Adipocyte (in vitro differentiated cells): ENCODE measurements around the gene NRXN3.
A peak's percentile ranks its signal among the peaks of the same experiment; 100 is the strongest.

Source experiments
- DNase-seq: peaks from one replicate; pipeline ENCODE4 v3.0.0-alpha.2; 2015; ENCODE audit warnings: low read depth
- H3K27me3 ChIP-seq: replicated peaks from 2 replicates; pipeline ENCODE4 v1.7.0; 2013; ENCODE audit warnings: mild to moderate bottlenecking, low read length, moderate library complexity; ENCODE audit not compliant: control insufficient read depth, insufficient read depth
- H3K36me3 ChIP-seq: 2 replicates; pipeline ENCODE4 v1.7.0; 2013; ENCODE audit warnings: low read length, mild to moderate bottlenecking, moderate library complexity; ENCODE audit not compliant: control insufficient read depth, insufficient read depth, severe bottlenecking
- H3K4me1 ChIP-seq: 2 replicates; pipeline ENCODE4 v1.7.0; 2013; ENCODE audit warnings: mild to moderate bottlenecking, low read length, moderate library complexity; ENCODE audit not compliant: control insufficient read depth, insufficient read depth
- H3K4me3 ChIP-seq: 2 replicates; pipeline ENCODE4 v1.7.0; 2013; ENCODE audit warnings: mild to moderate bottlenecking, low read length, moderate library complexity
- H3K9ac ChIP-seq: 2 replicates; pipeline ENCODE4 v1.7.0; 2013; ENCODE audit warnings: mild to moderate bottlenecking, low read length, moderate library complexity
- H3K9me3 ChIP-seq: 2 replicates; pipeline ENCODE4 v1.7.0; 2013; ENCODE audit warnings: mild to moderate bottlenecking, low read length, moderate library complexity; ENCODE audit not compliant: control insufficient read depth

The NRXN3 gene

DNA sequence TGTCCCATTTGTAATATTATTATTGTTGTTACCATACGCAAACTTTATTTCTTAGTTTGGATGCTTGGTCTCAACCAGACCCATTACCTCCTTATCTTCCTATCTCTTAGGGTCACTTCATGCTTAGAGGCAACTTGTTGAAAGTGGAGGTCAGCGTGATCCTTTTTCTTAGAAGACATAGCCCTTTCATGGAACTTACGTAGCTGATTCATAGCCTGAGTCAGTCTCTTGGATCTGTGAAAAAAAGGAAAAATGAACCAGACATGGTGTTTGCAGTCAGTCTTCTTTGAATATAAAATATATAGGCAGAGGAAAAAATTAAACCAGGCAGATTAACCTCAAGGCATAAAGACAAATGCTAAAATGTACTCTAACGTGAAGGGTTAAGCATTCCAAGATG is 1427.4 kb downstream of the NRXN3 start:
- no peaks in the 10 kb centered on the region for H3K9me3 ChIP-seq
- peaks cover 27% of the 10 kb centered on the region for H3K4me1 ChIP-seq
- peak overlapping the region; percentile 27 for H3K9ac ChIP-seq
- H3K4me3 ChIP-seq, result peak overlapping the region; percentile 2
- peaks cover 4% of the 10 kb centered on the region for H3K27me3 ChIP-seq
- no peaks in the 10 kb centered on the region for H3K36me3 ChIP-seq
- no peak for DNase-seq

- no peak for DNase-seq
- H3K36me3 ChIP-seq, result no peaks in the 10 kb centered on the region
- peak overlapping the region; percentile 8 for H3K4me3 ChIP-seq
- H3K9ac ChIP-seq, result peak overlapping the region; percentile 27
- H3K9me3 ChIP-seq, result no peaks in the 10 kb centered on the region
- H3K27me3 ChIP-seq, result peaks cover 4% of the 10 kb centered on the region
- H3K4me1 ChIP-seq, result peaks cover 27% of the 10 kb centered on the region
Observed at GRCh38 chr14:79598339-79598738, 1428.2 kb downstream of the NRXN3 start.

DNA sequence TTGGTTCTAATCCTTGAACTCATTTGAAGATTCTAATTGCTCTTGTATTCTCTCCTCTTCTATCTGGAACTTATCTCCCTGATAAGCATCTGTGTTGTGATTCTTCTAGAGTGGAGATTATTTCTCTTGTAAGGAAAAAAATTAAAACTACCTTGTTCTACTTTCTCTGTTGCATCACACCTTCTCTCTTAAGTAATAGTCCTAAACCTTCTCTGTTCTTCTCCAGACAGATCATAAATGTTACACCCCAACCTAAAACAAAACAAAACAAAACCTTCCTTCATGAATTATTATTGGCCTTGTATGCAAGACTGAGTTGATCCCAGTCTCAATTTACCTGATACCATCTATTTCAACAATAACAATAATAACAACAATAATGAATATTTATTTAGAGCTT is 1429.1 kb downstream of the NRXN3 start:
- Histone ChIP-seq H3K27me3 (peaks cover 4% of the 10 kb centered on the region), H3K36me3 (no peaks in the 10 kb centered on the region), H3K4me3 (no peak overlapping the region), H3K4me1 (peaks cover 27% of the 10 kb centered on the region), H3K9me3 (no peaks in the 10 kb centered on the region), H3K9ac (no peak overlapping the region)
- DNase-seq, result no peak

DNA sequence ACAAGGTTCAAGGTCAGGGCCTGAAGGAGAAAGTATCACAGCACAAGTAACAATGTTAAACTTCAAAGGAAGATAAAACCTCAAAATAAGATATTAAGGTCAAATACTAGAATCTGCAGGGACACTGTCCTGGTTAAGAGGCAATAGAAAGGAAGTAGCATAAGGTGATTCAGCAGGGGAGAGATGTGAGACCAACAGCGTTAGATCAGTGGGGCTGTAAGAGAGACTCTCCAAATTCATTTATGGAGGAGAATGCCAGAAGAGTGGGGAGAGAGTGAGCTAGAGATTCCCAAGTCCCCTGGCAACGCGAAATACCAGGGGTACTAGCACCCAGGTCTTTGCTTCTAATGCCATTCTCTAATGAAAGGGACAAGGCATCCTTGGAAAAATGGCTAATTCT is 1430.2 kb downstream of the NRXN3 start:
- no peak for DNase-seq
- Histone ChIP-seq H3K9ac (no peak overlapping the region), H3K36me3 (no peaks in the 10 kb centered on the region), H3K9me3 (no peaks in the 10 kb centered on the region), H3K4me3 (no peak overlapping the region), H3K27me3 (peaks cover 4% of the 10 kb centered on the region), H3K4me1 (peaks cover 27% of the 10 kb centered on the region)

GRCh38 chr14:79601579-79601978 is 1431.4 kb downstream of the NRXN3 start:
- Histone ChIP-seq H3K4me1 (peaks cover 27% of the 10 kb centered on the region), H3K9me3 (no peaks in the 10 kb centered on the region), H3K4me3 (no peak overlapping the region), H3K27me3 (peaks cover 4% of the 10 kb centered on the region), H3K36me3 (no peaks in the 10 kb centered on the region), H3K9ac (no peak overlapping the region)
- no peak for DNase-seq

DNA sequence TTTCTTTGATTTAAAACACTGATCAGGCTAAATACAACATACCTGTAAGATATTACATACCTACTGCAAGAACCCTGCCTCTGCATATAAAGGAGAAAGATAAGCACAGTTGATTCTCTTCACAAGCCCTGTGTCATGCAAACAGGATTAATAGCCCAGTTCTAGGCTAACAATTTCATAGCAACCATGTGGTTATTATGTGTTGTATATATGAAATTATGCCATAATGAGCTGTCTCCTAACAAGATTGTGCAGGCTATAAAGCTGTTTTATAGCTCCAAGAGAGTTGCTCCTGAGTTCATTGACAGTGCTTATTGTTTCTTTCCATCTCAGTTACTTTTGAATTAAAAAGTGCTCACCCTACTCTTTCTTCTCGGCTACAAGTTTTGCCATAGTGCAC is 1431.9 kb downstream of the NRXN3 start:
- H3K9ac ChIP-seq, result no peak overlapping the region
- peaks cover 23% of the 10 kb centered on the region for H3K4me1 ChIP-seq
- no peak overlapping the region for H3K4me3 ChIP-seq
- no peak for DNase-seq
- H3K27me3 ChIP-seq, result peaks cover 4% of the 10 kb centered on the region
- H3K36me3 ChIP-seq, result no peaks in the 10 kb centered on the region
- no peaks in the 10 kb centered on the region for H3K9me3 ChIP-seq

DNA sequence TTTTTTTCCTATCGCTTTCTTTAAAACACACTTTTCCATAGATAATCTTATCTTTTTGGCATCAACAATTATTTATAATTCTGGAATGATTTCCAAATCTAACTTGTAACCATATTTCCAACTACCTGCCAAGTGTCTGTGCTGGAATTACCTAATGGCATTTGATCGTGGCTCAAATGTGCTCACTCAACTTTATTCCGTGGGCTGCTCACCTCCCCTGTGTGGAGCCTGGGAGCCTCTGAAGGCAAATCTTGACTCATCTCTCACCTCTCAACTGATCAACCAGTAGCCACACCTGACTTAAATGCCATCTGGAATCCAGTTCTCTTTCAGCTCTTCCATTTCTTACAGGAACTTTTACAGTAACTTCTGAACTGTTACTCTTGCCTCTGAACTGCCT is 1432.6 kb downstream of the NRXN3 start:
- DNase-seq, result no peak
- H3K9me3 ChIP-seq, result no peaks in the 10 kb centered on the region
- peaks cover 16% of the 10 kb centered on the region for H3K4me1 ChIP-seq
- no peaks in the 10 kb centered on the region for H3K36me3 ChIP-seq
- H3K4me3 ChIP-seq, result no peak overlapping the region
- peaks cover 4% of the 10 kb centered on the region for H3K27me3 ChIP-seq
- H3K9ac ChIP-seq, result no peak overlapping the region

DNA sequence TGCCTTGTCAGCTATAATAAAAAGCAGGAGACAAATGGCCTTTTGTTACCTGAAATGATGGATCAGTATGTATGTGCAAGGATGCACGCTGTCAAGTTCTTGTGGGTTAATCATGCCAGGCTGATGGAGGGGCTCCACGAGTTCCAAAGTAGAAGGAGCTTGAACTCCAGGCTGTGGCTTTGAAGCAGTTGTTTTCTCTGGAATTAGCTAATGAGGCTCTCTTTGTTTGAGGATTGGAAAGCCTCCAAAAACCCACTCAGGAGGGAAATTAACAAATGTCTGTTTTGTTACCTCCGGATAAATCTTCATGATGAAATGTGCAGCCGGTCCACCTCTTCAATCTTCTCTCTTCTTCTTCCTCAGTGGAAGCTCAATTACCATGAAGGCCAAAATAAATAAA is 1435.7 kb downstream of the NRXN3 start:
- H3K36me3 ChIP-seq, result no peaks in the 10 kb centered on the region
- H3K4me3 ChIP-seq, result no peak overlapping the region
- DNase-seq, result no peak
- peaks cover 4% of the 10 kb centered on the region for H3K27me3 ChIP-seq
- H3K9me3 ChIP-seq, result no peaks in the 10 kb centered on the region
- H3K9ac ChIP-seq, result no peak overlapping the region
- no peaks in the 10 kb centered on the region for H3K4me1 ChIP-seq

- Histone ChIP-seq H3K4me1 (no peaks in the 10 kb centered on the region), H3K9ac (no peak overlapping the region), H3K9me3 (no peaks in the 10 kb centered on the region), H3K27me3 (no peaks in the 10 kb centered on the region), H3K4me3 (no peak overlapping the region), H3K36me3 (no peaks in the 10 kb centered on the region)
- DNase-seq, result no peak
Observed at GRCh38 chr14:79608446-79608845, 1438.3 kb downstream of the NRXN3 start.

- no peak overlapping the region for H3K9ac ChIP-seq
- no peak overlapping the region for H3K4me3 ChIP-seq
- H3K36me3 ChIP-seq, result no peaks in the 10 kb centered on the region
- DNase-seq, result no peak
- H3K27me3 ChIP-seq, result no peaks in the 10 kb centered on the region
- no peaks in the 10 kb centered on the region for H3K4me1 ChIP-seq
- no peaks in the 10 kb centered on the region for H3K9me3 ChIP-seq
Observed at GRCh38 chr14:79613625-79614024, 1443.5 kb downstream of the NRXN3 start.

DNA sequence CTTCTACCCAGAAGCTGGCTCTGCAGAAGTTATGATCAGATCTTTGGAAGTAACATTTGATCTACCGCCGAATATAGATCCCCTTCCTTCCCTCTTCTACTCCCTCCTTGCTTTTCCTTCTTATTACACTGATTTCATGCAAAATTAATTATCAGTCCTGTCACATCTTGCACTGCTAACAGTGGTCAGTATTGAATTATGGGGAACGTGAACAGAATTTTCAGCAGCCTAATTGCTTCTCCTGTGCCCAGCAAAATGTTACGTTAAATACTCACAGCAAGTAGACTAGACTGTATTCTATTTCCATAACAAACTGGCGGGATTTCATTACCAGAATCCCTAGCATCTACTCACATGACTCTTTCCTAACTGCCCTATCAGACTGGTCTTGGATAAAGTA is 1444.3 kb downstream of the NRXN3 start:
- no peak overlapping the region for H3K9ac ChIP-seq
- no peaks in the 10 kb centered on the region for H3K4me1 ChIP-seq
- no peaks in the 10 kb centered on the region for H3K36me3 ChIP-seq
- H3K9me3 ChIP-seq, result no peaks in the 10 kb centered on the region
- DNase-seq, result no peak
- H3K4me3 ChIP-seq, result no peak overlapping the region
- no peaks in the 10 kb centered on the region for H3K27me3 ChIP-seq

DNA sequence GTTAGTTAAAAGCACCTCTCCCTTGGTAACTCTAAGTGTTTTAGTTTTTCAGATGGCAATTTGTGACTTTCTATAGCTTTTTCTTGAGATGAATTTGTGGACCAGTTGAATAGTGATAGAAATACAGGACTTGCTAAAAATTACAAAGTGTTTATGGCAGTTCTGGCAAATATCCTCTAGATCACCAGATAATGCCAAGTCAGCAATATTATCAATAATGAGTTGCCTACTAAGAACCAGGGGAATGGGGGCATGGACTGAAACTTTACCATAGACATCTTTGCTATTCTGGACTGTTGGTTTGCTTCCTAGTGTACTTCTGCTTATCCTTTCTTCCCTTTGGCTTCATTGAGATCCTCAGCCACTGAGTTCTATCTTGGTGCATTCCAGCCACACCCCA is 1456.9 kb downstream of the NRXN3 start:
- no peaks in the 10 kb centered on the region for H3K27me3 ChIP-seq
- H3K4me1 ChIP-seq, result peaks cover 9% of the 10 kb centered on the region
- no peak overlapping the region for H3K9ac ChIP-seq
- no peaks in the 10 kb centered on the region for H3K36me3 ChIP-seq
- H3K4me3 ChIP-seq, result no peak overlapping the region
- H3K9me3 ChIP-seq, result no peaks in the 10 kb centered on the region
- DNase-seq, result no peak
